Astrocyte (in vitro differentiated cells and primary cell): ENCODE data around the gene KRTAP4-11. TPM values are rescaled to one million over a fixed set of nuclear protein-coding genes. Genes with fewer than 3 reads are reported as not detected.
"Not testable (repeated sequence)": the region's sequence is repeated elsewhere in the genome, so short reads cannot be mapped to it uniquely, and the experiment has no call there.

Source experiments
- DNase-seq: peaks from one replicate; pipeline ENCODE4 v3.0.0-alpha.2; 2010; ENCODE audit warnings: low read depth
- FAIRE-seq: peaks from 2 replicates; lab custom pipeline; 2011; peaks lifted over from hg19 to GRCh38; lab: Jason Lieb, UNC
- H2AFZ ChIP-seq: 2 replicates; pipeline ENCODE4 v1.6.0; 2012; ENCODE audit warnings: low read depth, low read length, inconsistent platforms
- H3K27ac ChIP-seq: 2 replicates; pipeline ENCODE4 v1.5.1; 2011; ENCODE audit warnings: low read depth, low read length, inconsistent platforms
- H3K27me3 ChIP-seq: 2 replicates; pipeline ENCODE4 v1.6.0; 2011; ENCODE audit warnings: low read length, inconsistent platforms; ENCODE audit not compliant: insufficient read depth
- H3K36me3 ChIP-seq: 2 replicates; pipeline ENCODE4 v1.5.1; 2011; ENCODE audit warnings: low read length, inconsistent platforms; ENCODE audit not compliant: insufficient read depth
- H3K4me1 ChIP-seq: 2 replicates; pipeline ENCODE4 v1.5.1; 2011; ENCODE audit warnings: low read length, inconsistent platforms; ENCODE audit not compliant: insufficient read depth
- H3K4me2 ChIP-seq: 2 replicates; pipeline ENCODE4 v1.6.0; 2012; ENCODE audit warnings: low read length, inconsistent platforms
- H3K4me3 ChIP-seq: 2 replicates; pipeline ENCODE4 v1.5.1; 2011; ENCODE audit warnings: low read depth, mild to moderate bottlenecking, low read length, inconsistent platforms; ENCODE audit not compliant: insufficient read depth
- H3K79me2 ChIP-seq: 2 replicates; pipeline ENCODE4 v1.6.0; 2012; ENCODE audit warnings: mild to moderate bottlenecking, low read length, inconsistent platforms; ENCODE audit not compliant: insufficient read depth
- H3K9ac ChIP-seq: 2 replicates; pipeline ENCODE4 v1.6.0; 2012; ENCODE audit warnings: mild to moderate bottlenecking, low read length, inconsistent platforms
- H3K9me3 ChIP-seq: 2 replicates; pipeline ENCODE4 v1.5.1; 2012; ENCODE audit warnings: low read depth, mild to moderate bottlenecking, low read length, inconsistent platforms; ENCODE audit not compliant: insufficient read depth
- H4K20me1 ChIP-seq: 2 replicates; pipeline ENCODE4 v1.6.0; 2012; ENCODE audit warnings: low read length, inconsistent platforms; ENCODE audit not compliant: insufficient read depth
- H3K27ac Mint-ChIP-seq: one replicate; pipeline ENCODE4 v1.8.0; 2021; ENCODE audit warnings: mild to moderate bottlenecking, mixed read lengths; ENCODE audit not compliant: unreplicated experiment
- H3K27me3 Mint-ChIP-seq: one replicate; pipeline ENCODE4 v1.8.0; 2021; ENCODE audit warnings: low read depth, mixed read lengths; ENCODE audit not compliant: unreplicated experiment
- H3K36me3 Mint-ChIP-seq: one replicate; pipeline ENCODE4 v1.8.0; 2021; ENCODE audit warnings: low read depth, mixed read lengths; ENCODE audit not compliant: unreplicated experiment
- H3K4me1 Mint-ChIP-seq: one replicate; pipeline ENCODE4 v1.8.0; 2021; ENCODE audit warnings: low read depth, mixed read lengths; ENCODE audit not compliant: unreplicated experiment
- H3K4me3 Mint-ChIP-seq: one replicate; pipeline ENCODE4 v1.8.0; 2021; ENCODE audit warnings: mild to moderate bottlenecking, moderate library complexity, mixed read lengths; ENCODE audit not compliant: unreplicated experiment
- H3K9me3 Mint-ChIP-seq: one replicate; pipeline ENCODE4 v1.8.0; 2021; ENCODE audit warnings: mild to moderate bottlenecking, mixed read lengths; ENCODE audit not compliant: unreplicated experiment
- CTCF ChIP-seq: IDR thresholded peaks from 2 replicates; pipeline ENCODE4 v1.5.1; 2011; ENCODE audit warnings: low read depth, mild to moderate bottlenecking, inconsistent platforms, low read length, moderate library complexity; ENCODE audit not compliant: insufficient read depth
- EZH2 ChIP-seq: IDR thresholded peaks from 2 replicates; pipeline ENCODE4 v1.6.1; 2012; ENCODE audit warnings: mild to moderate bottlenecking, low read length, inconsistent platforms; ENCODE audit not compliant: insufficient read depth
- total RNA-seq: library from RNA; stranded (reverse); gene quantifications from 2 replicates; pipeline ENCODE4 v1.2.1, GENCODE V29; 2021

Gene KRTAP4-11
- total RNA-seq, 1 donor from 2014 or later = not detected

- not testable (repeated sequence) for H2AFZ ChIP-seq, H4K20me1 ChIP-seq, H3K27me3 ChIP-seq, H3K9me3 ChIP-seq, H3K27ac Mint-ChIP-seq, DNase-seq, H3K4me2 ChIP-seq, H3K27ac ChIP-seq, FAIRE-seq, H3K4me1 ChIP-seq, H3K4me3 Mint-ChIP-seq, H3K9ac ChIP-seq, H3K36me3 Mint-ChIP-seq, H3K9me3 Mint-ChIP-seq, H3K36me3 ChIP-seq, H3K79me2 ChIP-seq, H3K27me3 Mint-ChIP-seq, H3K4me3 ChIP-seq
- H3K4me1 Mint-ChIP-seq = peaks cover 18% of the 10 kb centered on the region
Observed at GRCh38 chr17:41123292-41123990, 5.3 kb upstream of the KRTAP4-11 start.

- peaks cover 2% of the 10 kb centered on the region for H3K9me3 Mint-ChIP-seq
- Histone ChIP-seq H3K4me1 (peaks cover 4% of the 10 kb centered on the region), H3K79me2 (no peaks in the 10 kb centered on the region), H3K9ac (no peak overlapping the region), H4K20me1 (no peaks in the 10 kb centered on the region), H3K4me2 (no peak overlapping the region), H3K9me3 (no peaks in the 10 kb centered on the region), H3K36me3 (no peaks in the 10 kb centered on the region), H3K4me3 (no peak overlapping the region), H2AFZ (no peak overlapping the region), H3K27me3 (no peaks in the 10 kb centered on the region), H3K27ac (no peak overlapping the region)
- TF ChIP-seq EZH2 = no peak
- no peak for TF ChIP-seq CTCF
- no peak for FAIRE-seq
- DNase-seq = no peak
- peaks cover 2% of the 10 kb centered on the region for H3K27me3 Mint-ChIP-seq
- H3K4me1 Mint-ChIP-seq = peaks cover 22% of the 10 kb centered on the region
- no peaks in the 10 kb centered on the region for H3K36me3 Mint-ChIP-seq
- H3K27ac Mint-ChIP-seq = no peak overlapping the region
- H3K4me3 Mint-ChIP-seq = no peak overlapping the region
Observed at GRCh38 chr17:41121742-41122141, 3.6 kb upstream of the KRTAP4-11 start.

GRCh38 chr17:41119696-41120690, 1.8 kb upstream of the KRTAP4-11 start:
- H2AFZ ChIP-seq, H4K20me1 ChIP-seq, H3K4me2 ChIP-seq, H3K4me1 ChIP-seq, H3K27me3 Mint-ChIP-seq, H3K9ac ChIP-seq, H3K36me3 Mint-ChIP-seq, H3K36me3 ChIP-seq, H3K9me3 ChIP-seq, H3K27ac ChIP-seq, H3K27me3 ChIP-seq, DNase-seq, H3K79me2 ChIP-seq, H3K9me3 Mint-ChIP-seq, H3K4me3 ChIP-seq, H3K4me3 Mint-ChIP-seq: not testable (repeated sequence)
- Mint-ChIP-seq H3K4me1 (peaks cover 22% of the 10 kb centered on the region), H3K27ac (peak overlapping the region; percentile 50)
- FAIRE-seq = peak; percentile 98
